ENCODE measurements around the gene CERS6.
A peak's percentile ranks its signal among the peaks of the same experiment; 100 is the strongest.

Gene CERS6

GRCh38 chr2:168773719-168774521 lies 317.8 kb downstream of the CERS6 start:
- TF ChIP-seq CTCF (IDR thresholded peaks at IDR 0.05; ENCODE audit: control insufficient read depth, insufficient read depth, low read depth, low read length, missing control alignments): peak; percentile 91
- DNase-seq (ENCODE audit: low read depth): peak; percentile 28
- H3K4me3 ChIP-seq (ENCODE audit: control insufficient read depth, low read depth, low read length): no peak overlapping the region

DNA sequence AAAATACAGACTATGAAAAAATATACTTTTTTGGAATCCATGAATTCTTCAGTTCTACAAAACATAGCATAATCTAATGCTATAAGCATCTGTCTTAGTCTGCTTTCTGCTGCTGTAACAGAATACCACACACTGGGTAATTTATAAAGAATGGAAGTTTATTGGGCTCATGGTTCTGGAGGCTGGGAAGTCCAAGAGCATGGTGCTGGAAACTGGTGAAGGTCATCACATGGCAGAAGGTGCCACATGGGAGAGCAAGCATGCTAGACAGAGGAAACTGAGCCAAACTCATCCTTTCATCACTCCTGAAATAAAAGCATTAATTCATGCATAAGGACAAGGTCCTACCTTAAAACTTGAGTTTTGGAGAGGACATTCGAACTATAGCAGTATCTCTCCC lies 319.8 kb downstream of the CERS6 start:
- DNase-seq (ENCODE audit: low read depth): no peak
- no peak for TF ChIP-seq CTCF (IDR thresholded peaks at IDR 0.05; ENCODE audit: control insufficient read depth, insufficient read depth, low read depth, low read length, missing control alignments)
- no peak overlapping the region for H3K4me3 ChIP-seq (ENCODE audit: control insufficient read depth, low read depth, low read length)

DNA sequence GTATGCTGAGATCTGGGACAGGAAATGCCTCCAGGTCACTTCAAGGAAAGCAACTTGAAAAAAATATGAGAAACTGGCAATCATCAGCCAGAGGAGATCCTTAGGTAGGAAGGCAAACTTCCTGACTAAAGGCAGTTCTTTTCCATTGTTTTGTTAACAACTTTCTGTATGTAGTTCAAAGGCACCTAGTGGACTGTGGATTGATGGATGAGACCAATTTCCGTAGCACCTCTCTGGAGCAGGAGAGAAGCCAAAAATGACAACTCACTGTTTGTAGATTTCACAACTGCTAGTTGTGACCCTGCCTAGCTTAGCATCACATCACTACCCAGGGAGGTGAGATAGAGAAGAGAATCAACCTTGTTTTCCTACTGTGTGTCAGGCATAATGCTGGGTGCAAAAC lies 324.6 kb downstream of the CERS6 start:
- no peak for DNase-seq (ENCODE audit: low read depth)
- TF ChIP-seq CTCF (IDR thresholded peaks at IDR 0.05; ENCODE audit: control insufficient read depth, insufficient read depth, low read depth, low read length, missing control alignments): no peak
- no peak overlapping the region for H3K4me3 ChIP-seq (ENCODE audit: control insufficient read depth, low read depth, low read length)

DNA sequence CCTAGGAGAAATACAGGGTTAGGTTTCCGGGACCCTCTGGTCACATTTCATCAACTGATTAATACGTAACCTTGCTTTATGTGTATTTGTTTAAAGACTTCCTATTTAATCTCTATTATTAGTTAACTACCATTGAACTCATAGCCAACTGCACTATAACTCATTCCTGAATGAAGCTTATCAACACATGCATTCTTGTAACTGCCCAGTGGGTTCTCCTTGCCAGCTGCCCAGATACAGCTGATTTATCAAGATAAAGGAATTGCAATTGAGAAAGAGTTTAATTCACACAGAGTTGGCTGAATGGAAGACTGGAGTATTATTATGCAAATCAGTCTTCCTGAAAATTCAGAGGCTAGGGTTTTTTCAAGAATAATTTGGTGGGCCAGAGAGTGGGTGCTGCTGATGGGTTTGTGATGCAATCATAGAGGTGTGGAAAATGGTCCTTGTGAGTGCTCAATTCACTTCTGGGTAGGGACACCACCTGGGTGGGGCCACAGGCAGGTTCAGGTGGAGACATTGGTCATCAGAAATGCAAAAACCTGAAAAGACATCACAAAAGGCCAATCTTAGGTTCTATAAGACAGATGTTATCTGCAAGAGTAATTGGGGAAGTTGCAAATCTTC lies 325.2 kb downstream of the CERS6 start:
- TF ChIP-seq CTCF (IDR thresholded peaks at IDR 0.05; ENCODE audit: control insufficient read depth, insufficient read depth, low read depth, low read length, missing control alignments): no peak
- H3K4me3 ChIP-seq (ENCODE audit: control insufficient read depth, low read depth, low read length): no peak overlapping the region
- no peak for DNase-seq (ENCODE audit: low read depth)

- DNase-seq (ENCODE audit: low read depth): no peak
- no peak overlapping the region for H3K4me3 ChIP-seq (ENCODE audit: control insufficient read depth, low read depth, low read length)
- no peak for TF ChIP-seq CTCF (IDR thresholded peaks at IDR 0.05; ENCODE audit: control insufficient read depth, insufficient read depth, low read depth, low read length, missing control alignments)
Measured at GRCh38 chr2:168782271-168782670, 326.2 kb downstream of the CERS6 start.

DNA sequence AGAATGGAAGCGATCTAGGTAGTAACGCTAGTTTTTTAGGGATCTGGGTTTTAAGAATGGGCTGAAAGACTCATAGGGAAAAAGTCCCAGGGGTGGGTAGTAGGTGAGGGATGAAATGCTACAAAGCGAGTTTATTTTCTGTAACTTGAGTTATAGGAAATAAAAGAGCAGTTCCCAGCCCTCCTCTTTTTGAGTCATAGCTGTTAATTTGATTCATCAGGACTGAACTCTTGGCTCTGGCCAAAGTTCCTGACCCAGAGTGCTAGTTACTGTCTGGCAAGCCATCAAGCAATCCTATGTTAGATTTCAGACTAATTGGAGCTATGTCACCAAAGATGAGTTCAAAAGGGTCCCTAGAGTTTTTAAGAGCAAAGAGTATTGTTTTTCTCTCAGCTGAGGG lies 328.9 kb downstream of the CERS6 start:
- H3K4me3 ChIP-seq (ENCODE audit: control insufficient read depth, low read depth, low read length): no peak overlapping the region
- TF ChIP-seq CTCF (IDR thresholded peaks at IDR 0.05; ENCODE audit: control insufficient read depth, insufficient read depth, low read depth, low read length, missing control alignments): no peak
- no peak for DNase-seq (ENCODE audit: low read depth)
